Endothelial cell of umbilical vein (primary cell): Measurements from ENCODE around the gene RGS9. TPM values are rescaled to one million over a fixed set of nuclear protein-coding genes. Genes with fewer than 3 reads are reported as not detected.

Experiments
- BruUV-seq: library from RNA; stranded (reverse); fragments of 400-500 nt; replicated peaks from 2 replicates; lab custom pipeline; 2021; lab: Mats Ljungman, UMichigan
- CTCF ChIA-PET: fragments of 300-600, 350-600 bp; sonication (Branson Sonifier 250); formaldehyde crosslinking; loops from one replicate; lab custom pipeline; 2021; ENCODE audit warnings: antibody characterized with exemption, inconsistent platforms; lab: Charles Lee
- POLR2A ChIA-PET: fragments of 300-600, 350-600 bp; sonication (Branson Sonifier 250); formaldehyde crosslinking; loops from one replicate; lab custom pipeline; 2021; ENCODE audit warnings: antibody characterized with exemption, inconsistent platforms; lab: Charles Lee
- DNase-seq: peaks from one replicate; pipeline ENCODE4 v3.0.0-alpha.2; 2011; ENCODE audit warnings: low read depth, low spot score
- FAIRE-seq: peaks from 2 replicates; lab custom pipeline; 2011; peaks lifted over from hg19 to GRCh38; lab: Jason Lieb, UNC
- H2AFZ ChIP-seq: 2 replicates; pipeline ENCODE4 v1.6.0; 2012; ENCODE audit warnings: low read depth, low read length, control low read depth, inconsistent platforms
- H3K27ac ChIP-seq: 2 replicates; pipeline ENCODE4 v1.5.1; 2011; ENCODE audit warnings: low read depth, mild to moderate bottlenecking, control low read depth, low read length, moderate library complexity; ENCODE audit not compliant: insufficient read depth
- H3K27me3 ChIP-seq, 2 experiments: 2 replicates each; pipeline versions ENCODE4 v1.6.0 to v1.6.1; 2011; ENCODE audit warnings: low read length in 2 of 2, mixed read lengths in 1 of 2; ENCODE audit not compliant: control insufficient read depth in 2 of 2, insufficient read depth in 2 of 2
- H3K36me3 ChIP-seq, 2 experiments: 2 replicates in 1 of 2; 3 replicates in 1 of 2; pipeline ENCODE4 v1.5.1; 2011; ENCODE audit warnings: low read length in 2 of 2, mild to moderate bottlenecking in 1 of 2, moderate library complexity in 1 of 2; ENCODE audit not compliant: control insufficient read depth in 2 of 2, insufficient read depth in 2 of 2; ENCODE audit errors: extremely low read depth in 1 of 2
- H3K4me1 ChIP-seq: 3 replicates; pipeline ENCODE4 v1.5.1; 2011; ENCODE audit warnings: mild to moderate bottlenecking, low read length; ENCODE audit not compliant: control insufficient read depth, insufficient read depth; ENCODE audit errors: extremely low read depth
- H3K4me2 ChIP-seq: 2 replicates; pipeline ENCODE4 v1.6.1; 2011; ENCODE audit warnings: low read length, control low read depth, mixed read lengths; ENCODE audit not compliant: insufficient read depth
- H3K4me3 ChIP-seq, 3 experiments: fragments of 200-600 bp in 1 of 3; sonication (generic), shearing (Covaris generic) in 1 of 3; replicated peaks in 1 of 3; 2 replicates each; pipeline ENCODE4 v1.5.1; 2011 to 2016; ENCODE audit warnings: control low read depth in 3 of 3, low read length in 3 of 3, mild to moderate bottlenecking in 2 of 3, inconsistent platforms in 1 of 3, low read depth in 1 of 3, moderate library complexity in 1 of 3; ENCODE audit not compliant: insufficient read depth in 1 of 3
- H3K79me2 ChIP-seq: 2 replicates; pipeline ENCODE4 v1.6.0; 2012; ENCODE audit warnings: low read length, inconsistent platforms; ENCODE audit not compliant: control insufficient read depth, insufficient read depth
- H3K9ac ChIP-seq: replicated peaks from 2 replicates; pipeline ENCODE3; 2011; ENCODE audit warnings: low read length, control low read depth; ENCODE audit not compliant: insufficient read depth; ENCODE audit errors: extremely low read depth
- H3K9me1 ChIP-seq: replicated peaks from 3 replicates; pipeline ENCODE4 v1.6.0; 2011; ENCODE audit warnings: mild to moderate bottlenecking, low read length; ENCODE audit not compliant: control insufficient read depth, insufficient read depth; ENCODE audit errors: extremely low read depth
- H3K9me3 ChIP-seq: replicated peaks from 2 replicates; pipeline ENCODE4 v1.5.1; 2012; ENCODE audit warnings: low read length, inconsistent platforms; ENCODE audit not compliant: control insufficient read depth, insufficient read depth
- H4K20me1 ChIP-seq: replicated peaks from 2 replicates; pipeline ENCODE3; 2011; ENCODE audit warnings: mild to moderate bottlenecking, low read length; ENCODE audit not compliant: control insufficient read depth, insufficient read depth; ENCODE audit errors: extremely low read depth
- CTCF ChIP-seq, 2 donors: IDR thresholded peaks; 1 replicate in 1 of 2; 2 replicates in 1 of 2; pipeline ENCODE4 v1.5.1; 2011; ENCODE audit warnings: low read length in 2 of 2, mild to moderate bottlenecking in 2 of 2, moderate library complexity in 2 of 2, control low read depth in 1 of 2, inconsistent platforms in 1 of 2, low read depth in 1 of 2; ENCODE audit not compliant: insufficient read depth in 1 of 2; ENCODE audit errors: extremely low read depth in 1 of 2
- EZH2 ChIP-seq: IDR thresholded peaks from 2 replicates; pipeline ENCODE4 v1.6.1; 2012; ENCODE audit warnings: borderline replicate concordance, low read depth, mild to moderate bottlenecking, moderate library complexity, low read length, inconsistent platforms; ENCODE audit not compliant: severe bottlenecking
- FOS ChIP-seq: IDR thresholded peaks from 2 replicates; pipeline ENCODE4 v1.6.1; 2011; ENCODE audit warnings: mild to moderate bottlenecking, low read length, moderate library complexity, borderline replicate concordance; ENCODE audit not compliant: insufficient read depth
- GATA2 ChIP-seq: IDR thresholded peaks from 2 replicates; pipeline ENCODE4 v1.7.0; 2011; ENCODE audit warnings: low read depth, mild to moderate bottlenecking, moderate library complexity, mixed read lengths, low read length; ENCODE audit not compliant: insufficient read length, insufficient read depth
- JUN ChIP-seq: IDR thresholded peaks from 2 replicates; pipeline ENCODE4 v1.6.1; 2011; ENCODE audit warnings: borderline replicate concordance, low read depth; ENCODE audit not compliant: insufficient read length, insufficient read depth
- MAX ChIP-seq: IDR thresholded peaks from 2 replicates; pipeline ENCODE4 v1.6.1; 2011; ENCODE audit not compliant: insufficient read depth, insufficient read length
- POLR2AphosphoS5 ChIP-seq: IDR thresholded peaks from 2 replicates; pipeline ENCODE4 v1.6.1; 2012; ENCODE audit warnings: low read depth, mild to moderate bottlenecking, control low read depth, low read length, moderate library complexity; ENCODE audit not compliant: insufficient read depth
- dilution Hi-C: fragments of 300-500 bp; cut with MboI; formaldehyde crosslinking; loops from one replicate; pipeline ENCODE4 v1.15.0; 2019; ENCODE audit warnings: low sequenced_read_pairs; ENCODE audit not compliant: extremely low pct_ligation_motif_present
- intact Hi-C: fragments of 100-400 bp; cut with micrococcal nuclease; formaldehyde crosslinking; loops from one replicate; pipeline ENCODE4 v1.10.0; 2022
- polyA plus RNA-seq, 4 experiments: library from polyadenylated mRNA; depleted of rRNA in 3 of 4; stranded (reverse) in 3 of 4; unstranded in 1 of 4; fragments of >200 nt; gene quantifications; 2 replicates each; pipeline versions ENCODE4 v1.2.1 to v1.2.3, GENCODE V29; 2011 to 2012; ENCODE audit warnings: missing spikeins in 1 of 4
- total RNA-seq: library from RNA; stranded (reverse); gene quantifications from 2 replicates; pipeline ENCODE4 v1.2.3, GENCODE V29; 2021

Gene RGS9
- total and polyA plus RNA-seq, 2 donors (not counting 3 experiments of a cell fraction or from before 2014, with no cell fraction given), result 0.61 to 1.4 TPM

- Histone ChIP-seq H3K27ac (no peak overlapping the region), H3K4me2 (peak overlapping the region; percentile 45), H2AFZ (no peak overlapping the region), H3K36me3 (no peaks in the 10 kb centered on the region), H3K9me1 (no peaks in the 10 kb centered on the region), H3K79me2 (no peaks in the 10 kb centered on the region), H3K9me3 (no peaks in the 10 kb centered on the region), H3K27me3 (peaks cover 0 to 9% of the 10 kb centered on the region in 2 experiments), H3K4me1 (peaks cover 14% of the 10 kb centered on the region), H3K4me3 (peak overlapping the region in 1 of 3 experiments; percentile 39), H3K9ac (no peak overlapping the region), H4K20me1 (no peaks in the 10 kb centered on the region)
- FAIRE-seq, result no peak
- intact Hi-C loops (loop anchor here (2.0 kb wide), 1 partner anchor 77 kb away; no protein-coding TSS in a partner anchor), dilution Hi-C loops (no loop called here)
- ChIA-PET CTCF (interaction anchor here (1.8 to 3.2 kb wide), 2 partner anchors 14 to 22 kb away, joined by 5 to 26 read pairs; partner anchors contain the start of gene RGS9), POLR2A (interaction anchor here (0.9 kb wide), 1 partner anchor 147 kb away, joined by 6 read pairs; no protein-coding TSS in a partner anchor)
- no TSS peak for BruUV-seq
- peak; percentile 24 for DNase-seq
- TF ChIP-seq EZH2, result no peak
- no peak for TF ChIP-seq FOS
- TF ChIP-seq GATA2, result no peak
- no peak for TF ChIP-seq CTCF (IDR thresholded peaks at IDR 0.05; ENCODE audit: extremely low read depth in 1 of 2, insufficient read depth in 1 of 2, low read depth in 1 of 2, low read length in 2 of 2)
- no peak for TF ChIP-seq MAX
- TF ChIP-seq JUN, result no peak
- TF ChIP-seq POLR2AphosphoS5, result no peak
Observed at GRCh38 chr17:65121916-65122806, 15.0 kb upstream of the RGS9 start.
